ENCODE results near the gene FRMD4B. TPM values are rescaled to one million over a fixed set of nuclear protein-coding genes. Genes with fewer than 3 reads are reported as not detected.

FRMD4B gene
- total RNA-seq, 2 donors from 2014 or later: 2.1 to 2.2 TPM

DNA sequence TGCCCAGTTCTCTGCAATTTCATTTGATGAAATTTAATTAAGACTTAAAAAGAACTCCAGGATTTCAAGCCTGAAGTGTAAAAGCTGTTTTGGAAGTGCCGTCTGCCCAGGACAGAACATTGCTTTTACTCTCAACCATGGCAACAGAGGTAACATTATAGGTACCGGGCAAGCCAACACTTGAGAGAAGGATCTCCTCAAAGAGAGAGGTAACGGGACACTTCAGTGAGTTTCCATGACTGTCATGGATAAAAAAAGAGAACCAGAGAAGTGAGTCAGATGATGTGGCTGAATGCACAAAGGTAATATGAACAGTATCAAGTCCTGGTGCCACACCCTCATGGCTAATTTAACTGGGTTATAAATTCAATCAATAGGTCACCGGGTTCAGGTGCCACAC, 133.3 kb downstream of the FRMD4B start:
- Histone ChIP-seq H3K4me1 (ENCODE audit: control insufficient read depth, insufficient read depth, low read length) (peaks cover 19% of the 10 kb centered on the region), H3K4me3 (ENCODE audit: low read length) (no peak overlapping the region), H3K27me3 (ENCODE audit: control insufficient read depth, insufficient read depth, low read length, poor library complexity, severe bottlenecking) (no peaks in the 10 kb centered on the region), H3K36me3 (ENCODE audit: control insufficient read depth, insufficient read depth, low read length) (no peaks in the 10 kb centered on the region), H3K9me3 (ENCODE audit: control insufficient read depth, low read length) (no peaks in the 10 kb centered on the region), H3K27ac (ENCODE audit: low read depth, low read length) (no peak overlapping the region), H3K9ac (ENCODE audit: extremely low read depth, low read length, poor library complexity, severe bottlenecking) (no peak overlapping the region)
- TF ChIP-seq, protein P1, sequence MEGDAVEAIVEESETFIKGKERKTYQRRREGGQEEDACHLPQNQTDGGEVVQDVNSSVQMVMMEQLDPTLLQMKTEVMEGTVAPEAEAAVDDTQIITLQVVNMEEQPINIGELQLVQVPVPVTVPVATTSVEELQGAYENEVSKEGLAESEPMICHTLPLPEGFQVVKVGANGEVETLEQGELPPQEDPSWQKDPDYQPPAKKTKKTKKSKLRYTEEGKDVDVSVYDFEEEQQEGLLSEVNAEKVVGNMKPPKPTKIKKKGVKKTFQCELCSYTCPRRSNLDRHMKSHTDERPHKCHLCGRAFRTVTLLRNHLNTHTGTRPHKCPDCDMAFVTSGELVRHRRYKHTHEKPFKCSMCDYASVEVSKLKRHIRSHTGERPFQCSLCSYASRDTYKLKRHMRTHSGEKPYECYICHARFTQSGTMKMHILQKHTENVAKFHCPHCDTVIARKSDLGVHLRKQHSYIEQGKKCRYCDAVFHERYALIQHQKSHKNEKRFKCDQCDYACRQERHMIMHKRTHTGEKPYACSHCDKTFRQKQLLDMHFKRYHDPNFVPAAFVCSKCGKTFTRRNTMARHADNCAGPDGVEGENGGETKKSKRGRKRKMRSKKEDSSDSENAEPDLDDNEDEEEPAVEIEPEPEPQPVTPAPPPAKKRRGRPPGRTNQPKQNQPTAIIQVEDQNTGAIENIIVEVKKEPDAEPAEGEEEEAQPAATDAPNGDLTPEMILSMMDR (conservative IDR thresholded peaks at IDR 0.05): no peak
- no peak overlapping the region for H3K4me3 Mint-ChIP-seq
- H3K27me3 Mint-ChIP-seq (ENCODE audit: insufficient read depth): peaks cover 12% of the 10 kb centered on the region
- WGBS, 2 experiments (ENCODE audit: insufficient coverage in 1 of 2, insufficient read length in 1 of 2): 95% methylated on average over 4 of the region's 4 CpGs
- no peaks in the 10 kb centered on the region for H3K36me3 Mint-ChIP-seq (ENCODE audit: low read depth)
- no peaks in the 10 kb centered on the region for H3K9me3 Mint-ChIP-seq
- no peak overlapping the region for H3K27ac Mint-ChIP-seq
- H3K4me1 Mint-ChIP-seq: peaks cover 39% of the 10 kb centered on the region
- DNase-seq: no peak

DNA sequence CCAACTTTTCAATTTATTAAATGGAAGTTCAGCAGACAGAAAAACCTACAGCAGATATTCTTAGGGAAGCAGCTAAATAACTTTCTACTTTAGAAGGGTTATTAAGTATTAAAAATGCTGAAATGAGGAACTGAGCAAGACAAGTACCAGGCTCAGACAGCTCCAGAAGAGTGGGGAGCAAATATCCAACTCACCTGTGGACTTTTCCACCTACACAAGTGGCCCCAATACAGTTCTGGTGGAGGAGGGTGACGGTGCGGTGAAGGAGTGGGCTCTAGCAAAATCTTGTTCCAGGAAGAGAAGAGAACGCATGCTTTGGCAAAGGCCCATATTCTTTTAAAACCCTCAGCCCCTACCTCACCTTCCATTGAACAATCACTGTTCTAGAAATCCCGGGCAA, 133.7 kb downstream of the FRMD4B start:
- peak overlapping the region; percentile 75 for H3K27ac Mint-ChIP-seq
- no peak overlapping the region for H3K4me3 Mint-ChIP-seq
- H3K27me3 Mint-ChIP-seq (ENCODE audit: insufficient read depth): peaks cover 16% of the 10 kb centered on the region

DNA sequence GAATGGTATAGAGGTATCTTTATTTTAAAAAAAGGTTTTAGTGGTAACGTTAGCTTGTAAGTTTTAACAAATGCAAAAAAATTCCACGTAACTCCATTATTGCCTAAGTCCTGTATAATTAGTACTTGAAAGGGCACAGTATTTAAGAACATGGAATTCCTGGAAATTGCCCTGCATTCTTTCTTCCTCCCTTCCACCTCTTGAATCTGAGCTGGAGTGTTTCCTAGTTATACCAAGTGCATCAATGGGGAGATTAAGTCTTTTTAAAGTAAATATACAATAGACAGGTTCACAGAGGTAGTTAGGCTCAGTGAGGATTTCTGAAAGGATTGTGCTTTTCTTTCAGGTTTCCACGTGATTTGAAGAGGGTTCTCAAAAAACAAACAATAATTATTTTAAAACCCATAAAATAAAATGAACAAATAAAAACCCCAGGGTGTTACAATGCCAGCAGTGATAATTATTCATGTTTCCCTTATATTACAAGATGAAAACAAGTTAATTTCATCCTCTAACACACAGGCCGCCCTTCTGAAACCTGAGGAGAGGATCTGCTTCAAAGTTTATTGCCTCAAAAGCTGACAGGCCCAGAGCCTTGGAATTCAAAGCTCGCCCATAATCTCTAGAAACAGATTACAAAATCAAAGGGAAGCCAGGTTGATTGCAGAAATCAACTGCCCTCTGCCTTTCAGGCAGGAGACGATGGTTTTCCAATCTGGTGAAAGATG, 134.6 kb downstream of the FRMD4B start:
- Mint-ChIP-seq H3K27ac (peak overlapping the region; percentile 75), H3K27me3 (ENCODE audit: insufficient read depth) (peaks cover 22% of the 10 kb centered on the region), H3K9me3 (no peaks in the 10 kb centered on the region), H3K4me1 (peaks cover 41% of the 10 kb centered on the region), H3K36me3 (ENCODE audit: low read depth) (no peaks in the 10 kb centered on the region), H3K4me3 (no peak overlapping the region)
- WGBS, 2 experiments (ENCODE audit: insufficient coverage in 1 of 2, insufficient read length in 1 of 2): 17 to 58% methylated on average over 1 to 6 of the region's 6 CpGs
- no peak overlapping the region for H3K9ac ChIP-seq (ENCODE audit: extremely low read depth, low read length, poor library complexity, severe bottlenecking)
- no peak overlapping the region for H3K4me3 ChIP-seq (ENCODE audit: low read length)
- TF ChIP-seq, protein P1 (conservative IDR thresholded peaks at IDR 0.05): no peak
- H3K27ac ChIP-seq (ENCODE audit: low read depth, low read length): no peak overlapping the region
- H3K36me3 ChIP-seq (ENCODE audit: control insufficient read depth, insufficient read depth, low read length): no peaks in the 10 kb centered on the region
- H3K9me3 ChIP-seq (ENCODE audit: control insufficient read depth, low read length): no peaks in the 10 kb centered on the region
- H3K27me3 ChIP-seq (ENCODE audit: control insufficient read depth, insufficient read depth, low read length, poor library complexity, severe bottlenecking): no peaks in the 10 kb centered on the region
- peaks cover 19% of the 10 kb centered on the region for H3K4me1 ChIP-seq (ENCODE audit: control insufficient read depth, insufficient read depth, low read length)
- no peak for DNase-seq

More for the DNA sequence above, 133.7 kb downstream of the FRMD4B start:
- Mint-ChIP-seq H3K36me3 (ENCODE audit: low read depth) (no peaks in the 10 kb centered on the region), H3K9me3 (no peaks in the 10 kb centered on the region), H3K4me1 (peaks cover 39% of the 10 kb centered on the region)
- TF ChIP-seq, protein P1 (conservative IDR thresholded peaks at IDR 0.05): no peak
- Histone ChIP-seq H3K27ac (ENCODE audit: low read depth, low read length) (no peak overlapping the region), H3K4me1 (ENCODE audit: control insufficient read depth, insufficient read depth, low read length) (peaks cover 19% of the 10 kb centered on the region), H3K4me3 (ENCODE audit: low read length) (no peak overlapping the region), H3K9me3 (ENCODE audit: control insufficient read depth, low read length) (no peaks in the 10 kb centered on the region), H3K9ac (ENCODE audit: extremely low read depth, low read length, poor library complexity, severe bottlenecking) (no peak overlapping the region), H3K36me3 (ENCODE audit: control insufficient read depth, insufficient read depth, low read length) (no peaks in the 10 kb centered on the region), H3K27me3 (ENCODE audit: control insufficient read depth, insufficient read depth, low read length, poor library complexity, severe bottlenecking) (no peaks in the 10 kb centered on the region)
- 97 to 100% methylated on average over 1 to 4 of the region's 4 CpGs for WGBS, 2 experiments (ENCODE audit: insufficient coverage in 1 of 2, insufficient read length in 1 of 2)
- no peak for DNase-seq

Data from endodermal cell (in vitro differentiated cells).